Activated T-cell treated with anti-CD3 and anti-CD28 coated beads for 1 hour (primary cell): ENCODE measurements around the gene OPCML.

Experiments
- DNase-seq: peaks from one replicate; pipeline ENCODE4 v3.0.0-alpha.2; 2020; ENCODE audit warnings: low read depth

The OPCML gene

GRCh38 chr11:133409799-133410198 lies 122.5 kb downstream of the OPCML start:
- no peak for DNase-seq

- no peak for DNase-seq
These were observed 123.4 kb downstream of the OPCML start for GRCh38 chr11:133408936-133409335.

- DNase-seq, result no peak
These were observed 123.9 kb downstream of the OPCML start for GRCh38 chr11:133408402-133408801.

- no peak for DNase-seq
These were observed 125.8 kb downstream of the OPCML start for GRCh38 chr11:133406489-133406888.

GRCh38 chr11:133403900-133404299 lies 128.4 kb downstream of the OPCML start:
- no peak for DNase-seq

GRCh38 chr11:133402551-133402950 lies 129.8 kb downstream of the OPCML start:
- DNase-seq, result no peak

GRCh38 chr11:133399855-133400625 lies 132.3 kb downstream of the OPCML start:
- DNase-seq, result no peak

- no peak for DNase-seq
These were observed 133.0 kb downstream of the OPCML start for GRCh38 chr11:133399294-133399693.

GRCh38 chr11:133390803-133391202 lies 141.5 kb downstream of the OPCML start:
- DNase-seq, result no peak

- DNase-seq, result no peak
These were observed 143.2 kb downstream of the OPCML start for GRCh38 chr11:133388975-133389568.

- no peak for DNase-seq
These were observed 144.0 kb downstream of the OPCML start for GRCh38 chr11:133388260-133388659.

GRCh38 chr11:133386852-133387251 lies 145.4 kb downstream of the OPCML start:
- DNase-seq, result no peak

GRCh38 chr11:133386262-133386661 lies 146.0 kb downstream of the OPCML start:
- DNase-seq, result no peak

GRCh38 chr11:133385781-133386180 lies 146.5 kb downstream of the OPCML start:
- no peak for DNase-seq

GRCh38 chr11:133384731-133385130 lies 147.6 kb downstream of the OPCML start:
- no peak for DNase-seq

GRCh38 chr11:133383689-133384088 lies 148.6 kb downstream of the OPCML start:
- DNase-seq, result no peak

- DNase-seq, result no peak
These were observed 149.1 kb downstream of the OPCML start for GRCh38 chr11:133383201-133383600.

- DNase-seq, result no peak
These were observed 150.0 kb downstream of the OPCML start for GRCh38 chr11:133382131-133382812.

- DNase-seq, result no peak
These were observed 150.6 kb downstream of the OPCML start for GRCh38 chr11:133381761-133382130.

GRCh38 chr11:133366147-133366546 lies 166.2 kb downstream of the OPCML start:
- DNase-seq, result no peak

- no peak for DNase-seq
These were observed 169.4 kb downstream of the OPCML start for GRCh38 chr11:133362916-133363315.

GRCh38 chr11:133362156-133362555 lies 170.1 kb downstream of the OPCML start:
- no peak for DNase-seq

- DNase-seq, result no peak
These were observed 170.7 kb downstream of the OPCML start for GRCh38 chr11:133361689-133361994.
